RKO (cell line): ENCODE measurements around the gene MEGF6.

Experiments used
- DNase-seq: peaks from one replicate; pipeline ENCODE4 v3.0.0-alpha.2; 2016; ENCODE audit warnings: low spot score

The MEGF6 gene

GRCh38 chr1:3555131-3555920, 56.0 kb downstream of the MEGF6 start:
- DNase-seq = no peak

DNA sequence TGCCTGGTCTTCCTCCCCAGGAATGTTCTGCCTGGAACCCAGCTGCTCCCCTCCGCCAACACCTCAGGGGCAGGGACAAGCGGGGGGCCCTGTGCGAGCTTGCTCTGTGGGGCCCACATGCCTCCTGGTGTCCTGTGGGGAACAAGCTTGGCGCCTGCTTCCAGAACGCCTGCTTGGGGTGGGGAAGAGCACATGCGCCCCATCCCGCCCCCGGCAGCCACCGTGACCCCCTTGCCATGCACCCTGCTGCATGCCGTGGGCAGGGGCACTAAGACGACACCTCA, 57.4 kb downstream of the MEGF6 start:
- DNase-seq = no peak

DNA sequence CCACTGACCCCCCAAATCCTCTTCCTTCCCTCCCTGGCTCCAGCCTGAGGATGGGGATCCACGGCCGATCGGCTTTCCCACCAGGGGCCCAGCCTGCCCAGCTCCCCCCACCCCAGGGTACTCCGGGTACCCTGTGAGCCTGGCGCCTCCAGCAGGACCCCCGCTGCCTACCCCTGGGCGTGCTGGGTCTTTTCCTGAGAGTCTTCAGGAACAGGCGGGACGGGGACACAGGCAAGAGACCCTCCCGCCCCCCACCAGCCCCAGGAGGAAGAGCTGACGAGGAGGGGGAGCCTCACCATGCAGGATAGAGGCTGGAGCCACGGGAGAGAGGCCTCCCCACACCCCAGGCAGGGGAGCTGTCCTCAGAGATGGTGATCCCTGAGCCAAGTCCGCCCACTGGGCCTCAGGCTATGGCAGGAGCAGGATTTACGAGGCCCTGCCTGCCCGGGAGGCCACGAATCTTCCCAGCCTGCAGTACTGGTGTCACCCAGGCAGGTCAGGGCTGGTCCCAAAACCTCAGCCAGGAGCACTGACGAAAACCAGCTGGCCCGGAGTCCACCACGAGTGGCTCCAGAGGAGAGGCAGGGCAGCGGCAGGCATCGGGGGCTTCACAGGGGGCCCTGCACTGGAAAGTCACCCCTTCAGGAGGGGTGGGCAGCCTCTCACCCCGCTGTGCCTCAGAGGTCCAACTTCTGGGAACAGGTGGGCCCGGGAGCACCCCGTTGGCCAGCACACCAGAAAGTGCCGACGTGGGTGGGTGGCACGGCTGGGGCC, 58.0 kb downstream of the MEGF6 start:
- no peak for DNase-seq

- DNase-seq = no peak
These were observed 58.6 kb downstream of the MEGF6 start for GRCh38 chr1:3552751-3553150.

DNA sequence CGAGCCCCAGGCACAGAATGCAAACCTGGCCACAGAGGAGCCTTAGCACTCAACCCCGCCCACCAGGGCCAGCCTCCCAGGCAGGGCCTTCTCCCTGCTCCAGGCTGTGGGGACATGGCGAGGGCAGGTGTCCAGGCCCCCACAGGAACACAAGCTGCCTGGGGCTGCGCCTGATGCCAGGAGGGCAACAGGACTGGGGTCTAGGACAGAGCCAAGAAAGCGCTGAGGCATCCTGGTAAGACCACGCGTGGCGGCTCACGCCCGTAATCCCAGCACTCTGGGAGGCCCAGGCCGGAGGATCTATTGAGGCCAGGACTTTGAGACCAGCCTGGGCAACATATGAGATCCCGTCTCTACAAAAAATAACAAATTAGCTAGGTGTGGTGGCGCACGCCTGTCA, 59.1 kb downstream of the MEGF6 start:
- no peak for DNase-seq

GRCh38 chr1:3551711-3552110, 59.6 kb downstream of the MEGF6 start:
- no peak for DNase-seq

- no peak for DNase-seq
These were observed 60.0 kb downstream of the MEGF6 start for GRCh38 chr1:3551290-3551678.

- no peak for DNase-seq
These were observed 60.6 kb downstream of the MEGF6 start for GRCh38 chr1:3550511-3551289.

- DNase-seq = no peak
These were observed 62.4 kb downstream of the MEGF6 start for GRCh38 chr1:3548895-3549294.

- no peak for DNase-seq
These were observed 63.0 kb downstream of the MEGF6 start for GRCh38 chr1:3548156-3548893.

DNA sequence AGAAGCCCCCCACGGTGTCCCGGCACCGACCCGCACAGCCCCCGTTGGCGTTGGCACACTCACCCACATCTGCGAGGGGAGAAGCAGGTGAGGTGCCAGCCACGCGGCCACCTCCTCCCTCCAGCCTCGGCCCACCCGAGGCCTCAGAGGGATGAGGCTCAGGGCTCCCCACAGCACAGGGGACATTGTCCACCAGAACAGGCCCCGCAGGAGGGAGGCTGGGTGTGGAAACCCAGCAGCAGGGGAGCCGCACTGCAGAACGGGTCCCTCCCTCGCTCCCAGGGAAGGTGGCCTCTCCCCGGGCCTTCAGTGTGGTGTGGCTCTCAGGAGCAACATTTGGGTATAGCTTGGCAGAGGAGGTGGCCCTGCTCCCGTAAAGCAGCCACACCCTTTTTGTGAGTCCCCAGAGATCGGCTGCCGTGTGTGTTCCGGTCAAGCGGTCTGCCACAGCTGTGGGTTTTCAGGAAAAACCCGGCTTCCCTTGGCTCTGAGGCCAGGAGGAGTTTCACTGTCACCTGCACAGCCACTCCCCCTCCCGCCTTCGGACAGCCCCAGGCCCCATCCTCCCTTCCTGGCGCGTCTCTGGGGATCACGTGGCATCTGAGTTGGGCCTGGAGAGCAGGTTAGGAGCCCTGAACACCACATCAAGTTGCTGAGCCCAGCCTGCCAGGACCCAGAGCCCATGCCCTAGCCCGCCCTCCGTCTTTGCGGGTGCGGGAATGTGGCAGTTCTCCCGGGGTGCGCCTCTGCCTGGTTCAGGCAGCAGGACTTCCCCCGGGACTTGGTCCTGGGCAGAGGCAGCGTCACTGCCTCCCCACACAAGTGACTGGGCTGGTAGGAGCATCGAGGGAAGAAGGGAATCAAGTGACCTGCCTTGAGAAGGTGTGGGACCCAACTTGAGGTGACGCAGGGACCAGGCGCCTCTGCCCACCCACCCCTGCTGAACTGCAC, 64.0 kb downstream of the MEGF6 start:
- no peak for DNase-seq

GRCh38 chr1:3546048-3546384, 65.3 kb downstream of the MEGF6 start:
- DNase-seq = no peak

DNA sequence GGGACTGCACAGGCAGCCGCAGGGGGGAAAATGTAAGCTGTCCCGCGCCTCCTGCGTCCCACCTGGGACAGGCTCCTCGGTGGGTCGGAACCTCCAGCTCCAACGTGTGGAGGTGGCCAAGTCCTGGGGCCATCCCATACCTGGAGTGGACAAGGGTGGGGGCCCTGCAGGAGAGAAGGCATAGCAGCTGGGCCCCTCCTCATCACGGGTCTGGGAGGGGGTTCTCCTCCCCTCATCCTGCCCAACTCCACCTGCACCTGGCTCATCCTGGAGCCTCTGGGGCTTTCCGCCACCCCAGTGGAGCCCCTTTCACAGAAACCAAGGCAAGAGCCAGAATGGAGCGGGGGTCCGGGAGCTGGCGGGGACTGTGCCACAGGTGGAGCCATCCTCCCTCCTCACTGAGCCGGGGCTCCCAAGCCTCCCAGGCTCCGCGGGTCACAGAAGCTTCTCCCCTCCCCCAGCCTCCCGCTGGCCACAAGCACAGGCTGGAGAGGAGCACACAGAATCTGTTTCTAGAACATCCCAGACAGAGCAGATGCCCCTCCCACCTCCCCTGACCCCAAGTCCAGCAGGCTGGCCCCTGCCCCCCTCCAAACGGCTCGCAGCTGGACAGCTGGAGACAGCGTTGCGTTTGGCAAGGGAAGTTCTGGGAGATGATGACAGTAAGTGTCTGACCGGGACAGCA, 65.8 kb downstream of the MEGF6 start:
- DNase-seq = no peak

DNA sequence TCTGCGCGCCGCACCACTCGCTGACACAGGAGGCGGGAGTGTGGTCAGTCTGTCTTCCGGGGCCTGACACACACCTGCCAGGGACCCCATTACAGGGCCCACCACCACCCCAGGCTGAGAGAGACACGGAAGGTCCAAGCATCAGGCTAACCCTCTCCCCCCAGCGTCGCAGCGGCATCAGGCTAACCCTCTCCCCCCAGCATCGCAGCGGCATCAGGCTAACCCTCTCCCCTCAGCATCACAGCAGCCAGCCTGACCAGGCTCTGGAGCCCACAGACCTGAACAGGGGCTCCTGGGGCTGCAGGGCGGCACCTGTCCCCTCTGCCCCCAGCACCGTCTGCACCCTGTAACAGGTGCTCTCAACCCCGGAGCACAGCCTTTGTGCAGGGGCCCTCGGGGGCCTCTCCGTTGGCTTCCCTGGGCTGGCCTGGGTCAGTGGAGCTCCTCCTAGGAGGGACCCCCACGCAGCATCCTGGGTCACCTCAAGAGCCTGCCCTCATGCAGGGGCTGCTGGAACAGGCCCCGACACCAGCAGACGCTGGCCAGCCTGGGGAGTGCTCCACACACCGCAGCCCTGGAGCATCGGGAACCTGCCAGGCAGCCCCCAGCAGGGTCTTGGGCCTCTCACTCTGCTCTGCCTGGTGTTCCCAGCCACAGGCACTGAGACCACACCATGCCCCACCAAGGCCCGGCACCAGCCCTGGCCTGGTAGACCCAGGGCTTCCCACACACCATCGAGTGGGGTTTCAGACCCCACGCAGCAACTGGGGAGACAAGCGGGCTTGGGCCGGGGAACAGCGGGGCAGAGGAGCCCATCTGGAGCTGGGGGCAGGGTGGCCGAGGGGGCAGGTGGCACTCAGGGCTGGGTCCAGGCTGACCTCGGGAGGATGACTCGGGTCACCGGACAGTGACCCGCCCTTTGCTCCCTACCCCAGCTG, 67.0 kb downstream of the MEGF6 start:
- DNase-seq = no peak

DNA sequence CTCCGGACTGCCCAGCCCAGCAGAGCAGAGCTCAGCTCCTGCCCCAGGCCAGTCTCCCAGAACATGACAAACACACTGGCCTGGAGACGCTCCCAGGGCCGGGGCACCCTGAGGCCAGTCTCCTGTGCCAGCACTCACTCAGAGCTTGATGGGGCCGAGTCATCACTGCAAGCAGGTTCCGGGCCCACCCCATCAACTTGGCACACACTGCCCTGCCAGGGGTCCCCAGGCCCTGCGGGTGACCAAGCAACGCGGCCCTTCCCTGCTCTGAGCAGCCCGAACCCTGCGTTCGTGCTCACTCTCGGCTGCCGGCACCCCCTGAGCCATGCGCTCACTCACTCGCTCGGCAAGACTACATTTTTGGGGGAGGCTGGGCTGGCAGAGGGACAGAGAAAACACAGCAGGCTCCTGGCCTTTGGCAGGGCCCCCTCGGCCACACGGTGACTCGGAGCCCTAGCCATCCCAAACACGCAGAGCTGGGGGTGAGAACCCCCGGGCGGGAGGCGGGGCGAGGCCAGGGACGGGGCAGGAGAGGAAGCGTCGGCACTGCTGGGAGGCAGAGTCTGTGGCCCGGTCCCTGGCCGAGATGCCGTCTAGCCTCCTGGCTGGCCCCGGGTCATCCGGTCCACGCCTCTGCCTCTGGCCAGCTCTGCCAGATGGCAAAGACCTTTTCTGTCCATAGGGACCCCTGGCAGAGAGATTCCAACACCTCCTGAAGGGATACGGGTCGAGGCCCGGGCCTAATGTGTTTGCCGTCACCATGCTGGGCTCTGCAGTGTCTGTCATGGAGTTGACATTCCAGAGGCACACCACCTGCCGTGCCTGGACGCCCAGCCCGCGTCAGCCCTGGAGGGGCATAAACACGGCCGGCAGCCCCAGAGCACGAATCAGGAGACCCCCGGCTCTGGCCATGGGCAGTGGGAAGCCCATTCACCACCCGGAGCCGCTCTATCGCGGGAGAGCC, 68.0 kb downstream of the MEGF6 start:
- no peak for DNase-seq

GRCh38 chr1:3542676-3543075, 68.6 kb downstream of the MEGF6 start:
- DNase-seq = no peak

GRCh38 chr1:3541936-3542335, 69.4 kb downstream of the MEGF6 start:
- no peak for DNase-seq

DNA sequence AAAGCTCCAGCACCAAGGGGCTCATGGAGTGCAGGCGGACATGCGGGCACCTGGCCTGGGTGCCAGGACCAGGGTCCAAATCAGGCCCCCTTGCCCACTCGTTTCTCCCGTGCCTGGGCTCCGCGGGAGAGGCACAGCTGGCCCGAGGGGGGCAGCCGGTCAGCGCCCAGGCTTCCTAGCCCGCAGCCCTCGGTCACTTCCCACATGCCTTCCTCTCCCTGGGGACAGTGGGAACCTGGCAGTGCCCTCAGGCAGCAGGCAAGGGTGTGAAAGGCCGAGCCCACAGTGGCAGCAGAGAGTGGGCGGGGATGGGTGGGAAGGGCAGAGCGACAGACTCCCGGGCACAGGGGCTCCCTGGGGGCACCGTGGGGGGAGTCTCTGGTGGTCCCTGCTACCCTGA, 69.8 kb downstream of the MEGF6 start:
- DNase-seq = no peak
